ENCODE data around the gene DPPA2.

DPPA2 gene

DNA sequence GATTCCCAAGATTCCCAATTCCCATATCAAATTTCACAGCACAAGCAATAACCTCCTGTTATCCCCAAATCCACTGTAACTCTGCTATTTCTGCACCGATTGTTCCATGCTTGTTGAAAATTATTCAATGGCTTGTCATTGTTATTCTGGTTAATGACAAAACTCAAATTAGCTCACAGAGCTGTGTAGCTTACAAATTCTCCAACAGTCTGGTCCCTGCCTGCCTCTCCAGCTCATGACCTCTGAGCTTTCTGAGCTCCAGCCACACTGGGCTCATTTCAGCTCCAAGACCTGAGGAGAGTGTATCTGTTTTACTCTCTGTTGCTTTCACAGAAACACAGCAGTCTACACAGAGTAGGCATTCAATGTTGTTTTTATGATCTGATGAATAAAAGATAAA lies 3.3 kb downstream of the DPPA2 start:
- no peak for TF ChIP-seq CTCF (IDR thresholded peaks at IDR 0.05)
- no peaks in the 10 kb centered on the region for H3K36me3 ChIP-seq
- no peak overlapping the region for H3K4me3 ChIP-seq (ENCODE audit: low read depth in 1 of 2, low read length in 1 of 2)
- no peaks in the 10 kb centered on the region for H3K27me3 ChIP-seq
- no peak overlapping the region for H3K27ac ChIP-seq
- peaks cover 5 to 7% of the 10 kb centered on the region in 2 experiments for H3K4me1 ChIP-seq (ENCODE audit: control insufficient read depth in 1 of 2, insufficient read depth in 1 of 2, low read depth in 1 of 2, low read length in 1 of 2)
- H3K9me3 ChIP-seq = no peaks in the 10 kb centered on the region

GRCh38 chr3:109297496-109297895 lies 18.8 kb downstream of the DPPA2 start:
- Histone ChIP-seq H3K36me3 (no peaks in the 10 kb centered on the region), H3K4me3 (ENCODE audit: low read depth in 1 of 2, low read length in 1 of 2) (no peak overlapping the region), H3K27ac (no peak overlapping the region), H3K4me1 (ENCODE audit: control insufficient read depth in 1 of 2, insufficient read depth in 1 of 2, low read depth in 1 of 2, low read length in 1 of 2) (no peaks in the 10 kb centered on the region), H3K27me3 (no peaks in the 10 kb centered on the region), H3K9me3 (no peaks in the 10 kb centered on the region)
- no peak for TF ChIP-seq CTCF (IDR thresholded peaks at IDR 0.05)

DNA sequence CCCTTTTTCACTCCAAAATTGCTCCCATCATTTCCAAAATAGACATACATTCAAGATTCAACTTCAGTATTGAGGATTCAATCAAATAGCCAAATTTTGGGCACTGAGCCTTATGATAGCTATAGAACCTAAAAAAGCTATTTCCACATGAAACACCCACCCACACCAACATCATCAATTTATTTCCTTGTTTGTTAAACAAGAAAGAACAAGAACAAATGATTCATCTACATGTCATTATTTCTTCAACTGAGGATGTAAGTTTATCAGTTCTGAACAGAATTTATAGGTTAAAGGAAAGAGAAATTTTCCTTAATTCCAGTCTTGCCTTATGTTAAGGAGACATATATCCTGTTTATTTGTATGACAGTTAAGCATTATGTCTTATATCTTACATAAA lies 32.2 kb downstream of the DPPA2 start:
- H3K36me3 ChIP-seq = no peaks in the 10 kb centered on the region
- no peaks in the 10 kb centered on the region for H3K4me1 ChIP-seq (ENCODE audit: control insufficient read depth in 1 of 2, insufficient read depth in 1 of 2, low read depth in 1 of 2, low read length in 1 of 2)
- no peaks in the 10 kb centered on the region for H3K9me3 ChIP-seq
- H3K27ac ChIP-seq = no peak overlapping the region
- no peak overlapping the region for H3K4me3 ChIP-seq (ENCODE audit: low read depth in 1 of 2, low read length in 1 of 2)
- TF ChIP-seq CTCF (IDR thresholded peaks at IDR 0.05) = no peak
- no peaks in the 10 kb centered on the region for H3K27me3 ChIP-seq

- H3K4me3 ChIP-seq (ENCODE audit: low read depth in 1 of 2, low read length in 1 of 2) = no peak overlapping the region
- H3K27ac ChIP-seq = no peak overlapping the region
- H3K27me3 ChIP-seq = no peaks in the 10 kb centered on the region
- no peaks in the 10 kb centered on the region for H3K9me3 ChIP-seq
- TF ChIP-seq CTCF (IDR thresholded peaks at IDR 0.05) = no peak
- H3K36me3 ChIP-seq = no peaks in the 10 kb centered on the region
- H3K4me1 ChIP-seq (ENCODE audit: control insufficient read depth in 1 of 2, insufficient read depth in 1 of 2, low read depth in 1 of 2, low read length in 1 of 2) = no peaks in the 10 kb centered on the region
Measured at GRCh38 chr3:109278546-109278945, 37.8 kb downstream of the DPPA2 start.

DNA sequence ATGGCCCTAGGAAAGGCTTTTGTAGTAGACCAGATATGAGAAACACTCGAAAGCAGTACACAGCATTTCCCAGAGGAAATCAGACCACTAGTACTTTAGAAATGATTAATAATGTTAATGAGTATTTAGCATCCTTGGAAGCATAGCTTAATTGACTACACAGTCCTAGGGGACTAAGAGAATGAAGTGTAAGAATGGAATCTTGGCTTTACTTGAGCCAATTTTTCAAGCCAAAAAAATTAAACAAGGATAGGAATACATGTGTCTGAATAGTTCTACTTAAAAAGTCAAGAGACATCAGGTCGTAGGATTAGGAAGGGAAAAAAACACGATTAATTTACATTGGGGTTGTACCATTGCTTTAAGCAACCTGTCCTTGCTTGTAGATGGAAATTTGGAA lies 38.2 kb downstream of the DPPA2 start:
- no peak overlapping the region for H3K4me3 ChIP-seq (ENCODE audit: low read depth in 1 of 2, low read length in 1 of 2)
- H3K36me3 ChIP-seq = no peaks in the 10 kb centered on the region
- no peaks in the 10 kb centered on the region for H3K27me3 ChIP-seq
- TF ChIP-seq CTCF (IDR thresholded peaks at IDR 0.05) = no peak
- H3K4me1 ChIP-seq (ENCODE audit: control insufficient read depth in 1 of 2, insufficient read depth in 1 of 2, low read depth in 1 of 2, low read length in 1 of 2) = no peaks in the 10 kb centered on the region
- H3K9me3 ChIP-seq = no peaks in the 10 kb centered on the region
- H3K27ac ChIP-seq = no peak overlapping the region

DNA sequence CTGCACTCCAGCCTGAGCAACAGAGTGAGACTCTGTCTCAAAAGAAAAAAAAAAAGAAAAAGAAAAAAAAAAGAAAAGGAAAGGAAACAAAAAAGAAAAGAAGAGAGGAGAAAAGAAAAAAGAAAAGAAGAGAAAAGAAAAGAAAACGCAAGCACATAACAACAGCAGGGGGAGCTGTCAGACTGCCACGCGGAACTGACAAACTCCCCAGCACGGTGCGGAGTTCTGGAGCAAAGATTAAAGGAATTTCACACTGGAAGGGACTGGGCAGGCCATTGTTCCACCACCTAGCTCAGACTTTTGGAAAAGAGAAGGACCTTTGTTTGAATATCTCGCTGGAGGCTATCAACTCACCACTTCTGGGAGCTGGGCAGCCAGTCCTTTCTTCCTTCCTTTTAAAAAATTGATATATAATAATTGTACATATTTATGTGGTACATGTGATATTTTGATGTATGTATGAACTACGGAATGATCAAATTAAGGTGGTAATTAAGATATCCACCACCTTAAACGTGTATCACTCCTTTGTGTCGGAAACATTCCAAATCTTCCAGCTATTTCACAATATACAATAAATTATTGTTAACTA lies 40.5 kb downstream of the DPPA2 start:
- H3K27me3 ChIP-seq = no peaks in the 10 kb centered on the region
- no peaks in the 10 kb centered on the region for H3K36me3 ChIP-seq
- no peak overlapping the region for H3K4me3 ChIP-seq (ENCODE audit: low read depth in 1 of 2, low read length in 1 of 2)
- H3K4me1 ChIP-seq (ENCODE audit: control insufficient read depth in 1 of 2, insufficient read depth in 1 of 2, low read depth in 1 of 2, low read length in 1 of 2) = no peaks in the 10 kb centered on the region
- H3K27ac ChIP-seq = no peak overlapping the region
- TF ChIP-seq CTCF (IDR thresholded peaks at IDR 0.05) = no peak
- H3K9me3 ChIP-seq = no peaks in the 10 kb centered on the region
